Myocyte (in vitro differentiated cells): ENCODE results near the gene NCOA1. TPM values are rescaled to one million over a fixed set of nuclear protein-coding genes. Genes with fewer than 3 reads are reported as not detected.
"Not testable (repeated sequence)": the region's sequence is repeated elsewhere in the genome, so short reads cannot be mapped to it uniquely, and the experiment has no call there.

Source experiments
- DNase-seq: peaks from one replicate; pipeline ENCODE4 v3.0.0-alpha.2; 2012; ENCODE audit warnings: low read depth
- polyA plus RNA-seq: library from polyadenylated mRNA; unstranded; fragments of >200 nt; gene quantifications from one replicate; pipeline ENCODE4 v1.2.1, GENCODE V29; 2012; ENCODE audit warnings: missing spikeins
- total RNA-seq: library from RNA; depleted of rRNA; stranded (reverse); fragments of >200 nt; gene quantifications from 2 replicates; pipeline ENCODE4 v1.2.3, GENCODE V29; 2014

The NCOA1 gene
- 49.2 and 83.3 TPM in 2 replicates for total RNA-seq
- 14.6 TPM for polyA plus RNA-seq

DNA sequence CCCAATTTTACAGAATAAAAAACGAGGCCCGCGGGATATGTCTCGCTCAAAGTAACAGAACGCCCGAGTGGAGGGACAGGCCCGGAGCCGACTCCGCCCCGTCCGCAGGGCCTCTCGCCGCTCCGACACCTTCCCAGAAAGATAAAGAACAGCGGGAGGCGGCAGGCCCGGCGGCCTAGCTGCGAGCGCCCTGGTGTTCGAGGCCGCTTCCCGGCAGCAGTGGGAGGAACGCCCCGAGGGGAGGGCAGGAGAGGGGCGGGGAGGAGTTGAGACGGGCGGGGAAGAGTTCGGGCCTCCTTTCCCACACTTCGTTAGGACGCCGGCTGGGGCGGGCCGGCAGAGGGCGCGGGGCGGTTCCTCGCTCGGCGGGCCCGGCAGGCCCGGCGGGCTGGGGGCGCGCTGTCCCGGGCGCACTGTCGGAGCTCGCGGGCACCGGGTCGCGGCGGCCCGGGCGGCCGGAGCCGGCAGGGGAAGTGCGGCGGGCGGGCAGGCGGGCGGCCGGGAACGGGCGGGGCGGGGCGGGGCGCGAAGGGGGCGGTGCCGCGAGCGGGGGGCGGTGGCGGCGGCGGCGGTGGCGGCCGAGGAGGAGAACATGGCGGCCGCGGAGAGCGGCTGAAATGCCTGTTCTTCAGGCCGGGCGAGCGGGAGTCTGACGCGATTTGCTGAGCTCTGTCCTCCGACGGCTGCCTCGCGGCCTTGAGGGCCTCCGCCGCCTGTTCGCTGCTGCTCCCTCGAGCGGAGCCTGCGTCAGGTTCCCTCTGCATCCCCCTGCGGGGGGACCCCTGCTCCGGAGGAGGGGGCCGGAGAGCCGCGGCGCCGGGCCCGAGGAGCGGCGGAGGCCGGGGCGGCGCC is at the start of gene NCOA1:
TSS of gene NCOA1 (plus strand) at position 565 of the 852 bp plus-strand sequence. CDS start 167,424 bp downstream, outside the sequence.
- peak; percentile 92 for DNase-seq

DNA sequence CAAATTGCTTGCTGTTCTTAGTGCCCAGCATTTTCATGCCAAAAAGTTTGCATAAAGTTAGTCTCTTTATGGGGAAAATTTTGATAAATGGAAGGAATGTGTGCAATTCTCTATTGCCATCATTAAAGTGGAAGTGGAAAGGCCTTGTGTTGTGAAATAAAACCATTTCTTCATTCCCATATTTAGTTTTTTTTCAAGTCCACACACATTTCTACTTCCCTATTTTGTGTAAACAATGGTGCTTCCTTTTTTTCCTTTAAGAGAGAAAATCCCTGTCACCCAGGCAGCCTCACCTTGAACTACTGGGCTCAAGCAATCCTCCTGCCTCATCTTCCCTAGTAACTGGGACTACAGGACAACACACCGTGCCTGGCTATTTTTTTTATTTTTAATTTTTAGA is 42.3 kb upstream of the NCOA1 start:
- DNase-seq: no peak

DNA sequence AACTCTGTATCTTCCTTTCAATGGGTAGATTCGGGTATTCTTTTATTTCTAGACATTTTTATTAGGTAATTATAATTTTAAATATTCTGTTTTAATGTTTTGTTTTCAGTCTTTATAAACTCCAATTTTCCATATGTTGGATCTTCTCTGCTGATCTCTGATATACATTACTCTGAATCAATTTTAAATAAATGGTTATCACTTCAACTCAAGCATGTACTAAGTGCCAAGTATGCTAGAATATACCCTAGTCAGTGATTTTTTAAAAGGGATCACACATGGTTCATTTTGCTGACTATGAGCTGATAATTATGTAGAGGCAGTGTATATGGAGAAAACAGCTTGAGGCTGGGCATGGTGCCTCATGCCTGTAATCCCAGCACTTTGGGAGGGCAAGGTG is 41.7 kb upstream of the NCOA1 start:
- no peak for DNase-seq

DNA sequence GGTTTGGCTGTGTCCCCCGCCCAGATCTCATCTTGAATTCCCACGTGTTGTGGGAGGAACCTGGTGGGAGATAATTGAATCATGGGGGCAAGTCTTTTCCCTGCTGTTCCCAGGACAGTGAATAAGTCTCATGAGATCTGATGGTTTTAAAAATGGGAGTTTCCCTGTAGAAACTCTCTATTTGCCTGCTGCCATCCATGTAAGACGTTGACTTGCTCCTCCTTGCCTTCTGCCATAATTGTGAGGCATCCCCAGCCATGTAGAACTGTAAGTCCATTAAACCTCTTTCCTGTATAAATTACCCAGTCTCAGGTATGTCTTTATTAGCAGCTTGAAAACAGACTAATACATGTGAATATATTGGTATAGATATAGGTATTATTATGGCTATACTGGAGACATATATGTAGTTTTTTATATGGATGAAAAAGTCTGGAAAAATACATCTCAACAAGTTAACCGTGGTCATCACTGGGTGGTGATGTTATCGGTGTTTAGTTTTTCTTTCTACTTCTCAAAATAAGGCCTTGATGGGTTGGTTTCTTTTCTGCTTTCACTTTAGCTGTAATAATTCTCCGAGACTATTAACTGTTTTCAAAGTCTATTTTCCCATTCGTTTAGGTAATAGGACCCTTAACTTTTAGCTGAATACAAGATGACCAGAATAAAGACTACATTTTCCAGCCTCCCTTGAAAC is 39.1 kb upstream of the NCOA1 start:
- DNase-seq: no peak

DNA sequence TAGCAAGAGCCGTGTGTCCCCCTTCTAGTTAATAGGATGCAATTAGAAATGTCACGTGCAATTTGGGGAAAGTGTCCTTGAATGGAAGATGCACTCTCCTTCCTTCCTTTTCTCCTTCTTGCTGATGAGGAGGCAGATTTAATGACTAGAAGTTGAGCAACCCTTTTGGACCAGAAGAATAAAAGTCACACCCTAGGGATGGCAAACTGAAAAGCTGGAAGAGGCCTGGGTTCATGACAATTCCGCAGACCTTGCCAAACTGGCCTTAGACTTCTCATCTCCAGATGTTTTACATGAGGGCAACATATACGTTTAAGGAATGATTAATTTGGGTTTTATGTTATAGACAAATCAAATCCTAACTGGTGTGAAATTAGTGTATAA is 38.6 kb upstream of the NCOA1 start:
- no peak for DNase-seq

DNA sequence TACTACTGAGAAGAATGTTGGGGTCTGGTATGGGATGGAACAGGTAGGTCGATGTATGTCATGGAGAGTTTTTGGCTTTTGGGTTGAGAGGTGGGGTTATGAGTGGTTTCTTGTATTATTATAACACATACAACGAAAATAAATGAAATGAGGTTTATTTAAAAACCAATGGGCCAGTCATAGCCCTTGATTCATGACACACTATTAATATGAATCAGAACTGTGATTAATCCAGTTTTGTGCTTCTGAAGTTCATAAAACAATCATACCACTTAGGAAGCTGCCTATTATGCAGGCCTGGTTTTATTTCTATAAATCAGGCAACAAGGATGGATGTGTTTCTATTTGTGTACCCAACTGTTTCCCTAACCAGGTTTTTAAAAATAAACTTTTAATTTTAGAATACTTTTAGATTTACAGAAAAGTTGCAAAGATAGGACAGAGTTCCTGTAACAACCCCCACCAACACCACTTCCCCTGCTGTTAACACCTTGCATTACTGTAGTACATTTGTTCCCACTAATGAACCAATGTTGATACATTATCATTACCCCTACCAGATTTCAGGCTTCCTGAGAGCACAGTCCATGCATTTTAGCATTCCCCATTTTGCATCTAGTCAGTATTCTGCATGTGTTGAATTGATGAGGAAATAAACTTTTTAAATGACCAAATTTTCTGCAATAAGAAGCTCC is 37.5 kb upstream of the NCOA1 start:
- DNase-seq: no peak

DNA sequence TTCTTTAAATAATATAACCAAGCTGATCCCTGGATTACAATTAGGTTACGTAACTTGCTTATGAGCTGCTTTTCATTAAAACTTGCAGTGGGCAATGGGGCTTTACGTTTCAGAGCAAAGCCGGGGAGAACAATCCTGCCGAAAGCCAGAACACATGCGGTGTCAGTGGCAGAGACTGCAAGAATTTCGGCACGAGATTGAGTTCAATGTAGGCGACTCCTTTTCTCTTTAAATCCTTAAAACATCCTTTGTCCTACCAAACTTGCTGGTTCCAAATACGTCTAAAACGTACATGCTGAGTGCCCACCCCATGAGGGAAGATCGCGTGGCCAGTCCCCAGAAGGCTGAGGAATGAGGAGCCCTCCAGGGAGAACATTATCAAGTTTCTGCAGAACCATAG is 36.8 kb upstream of the NCOA1 start:
- peak; percentile 47 for DNase-seq

DNA sequence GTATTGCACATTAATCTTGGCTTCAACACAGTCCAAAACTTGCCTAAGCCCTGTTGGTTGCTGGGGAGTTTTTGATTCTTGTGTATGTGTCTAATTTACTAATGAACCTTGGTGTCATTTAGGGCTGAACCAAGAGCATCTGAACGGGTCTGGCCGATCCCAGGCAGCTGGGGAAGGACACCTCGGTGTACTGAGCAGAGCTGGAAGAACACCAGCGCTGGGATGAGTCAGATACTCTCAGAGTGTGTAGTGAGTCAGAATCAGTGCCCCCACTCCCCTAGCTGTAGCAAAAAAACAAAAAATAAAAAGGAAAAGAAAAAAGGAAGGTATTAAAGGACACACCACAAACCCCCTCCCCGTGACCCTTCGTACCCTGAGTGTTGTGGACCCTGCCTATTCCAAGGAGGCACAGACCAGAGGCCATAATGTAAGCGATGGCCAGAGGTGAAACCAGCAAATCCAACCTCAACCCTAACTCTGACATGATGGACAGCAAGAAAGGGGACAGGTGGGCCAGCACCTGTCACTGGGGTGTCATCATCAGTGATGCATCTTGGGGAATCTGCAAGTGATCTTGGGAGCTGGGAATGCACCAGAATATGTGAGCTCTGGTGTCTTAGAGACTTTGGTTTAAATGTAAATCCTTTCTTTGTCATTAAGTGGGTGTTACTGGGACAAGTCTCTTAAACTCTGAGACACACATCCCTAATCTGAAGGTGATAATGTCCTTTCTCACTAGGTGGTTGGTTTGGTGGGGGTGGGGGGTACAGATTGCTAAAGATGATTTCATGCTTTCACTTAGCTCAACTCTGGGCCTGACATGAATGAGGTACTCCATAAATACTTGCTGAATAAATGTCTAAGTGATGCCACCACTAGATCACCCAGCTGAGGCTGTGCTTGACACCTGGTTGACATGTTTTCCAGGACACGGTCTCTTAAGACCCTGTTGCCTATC is 34.2 kb upstream of the NCOA1 start:
- peak; percentile 95 for DNase-seq

DNA sequence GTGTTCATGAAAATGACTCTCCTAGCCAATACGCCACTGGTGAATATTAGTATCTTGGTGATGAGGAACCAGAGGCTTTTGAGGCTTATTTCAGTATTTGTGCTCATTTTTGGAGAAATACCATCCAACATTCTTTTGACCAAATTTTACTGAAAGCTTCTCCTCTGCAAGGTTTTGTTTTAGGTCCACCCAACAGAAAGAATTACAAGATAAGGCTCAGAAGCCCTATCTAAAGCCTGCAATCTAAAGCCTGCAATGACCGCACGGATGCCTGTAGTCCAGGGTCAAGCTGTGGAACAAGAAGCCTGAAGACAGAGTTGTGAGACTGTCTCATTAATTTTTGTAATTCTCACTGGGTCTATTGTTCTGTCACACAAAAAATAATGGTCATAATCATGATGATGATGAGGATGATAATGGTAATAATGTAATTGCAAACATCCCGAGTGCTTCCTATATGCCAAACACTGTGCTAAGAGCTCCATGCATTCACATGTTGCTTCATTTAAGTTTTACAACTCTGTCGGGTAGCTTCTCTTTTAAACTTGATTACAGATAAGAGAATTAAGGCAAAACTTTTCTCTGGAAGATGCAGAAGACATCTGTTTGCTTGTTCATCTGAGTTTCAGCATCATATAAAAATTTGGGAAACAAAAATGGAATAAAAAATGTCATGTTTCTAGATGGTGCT is 33.2 kb upstream of the NCOA1 start:
- no peak for DNase-seq

DNA sequence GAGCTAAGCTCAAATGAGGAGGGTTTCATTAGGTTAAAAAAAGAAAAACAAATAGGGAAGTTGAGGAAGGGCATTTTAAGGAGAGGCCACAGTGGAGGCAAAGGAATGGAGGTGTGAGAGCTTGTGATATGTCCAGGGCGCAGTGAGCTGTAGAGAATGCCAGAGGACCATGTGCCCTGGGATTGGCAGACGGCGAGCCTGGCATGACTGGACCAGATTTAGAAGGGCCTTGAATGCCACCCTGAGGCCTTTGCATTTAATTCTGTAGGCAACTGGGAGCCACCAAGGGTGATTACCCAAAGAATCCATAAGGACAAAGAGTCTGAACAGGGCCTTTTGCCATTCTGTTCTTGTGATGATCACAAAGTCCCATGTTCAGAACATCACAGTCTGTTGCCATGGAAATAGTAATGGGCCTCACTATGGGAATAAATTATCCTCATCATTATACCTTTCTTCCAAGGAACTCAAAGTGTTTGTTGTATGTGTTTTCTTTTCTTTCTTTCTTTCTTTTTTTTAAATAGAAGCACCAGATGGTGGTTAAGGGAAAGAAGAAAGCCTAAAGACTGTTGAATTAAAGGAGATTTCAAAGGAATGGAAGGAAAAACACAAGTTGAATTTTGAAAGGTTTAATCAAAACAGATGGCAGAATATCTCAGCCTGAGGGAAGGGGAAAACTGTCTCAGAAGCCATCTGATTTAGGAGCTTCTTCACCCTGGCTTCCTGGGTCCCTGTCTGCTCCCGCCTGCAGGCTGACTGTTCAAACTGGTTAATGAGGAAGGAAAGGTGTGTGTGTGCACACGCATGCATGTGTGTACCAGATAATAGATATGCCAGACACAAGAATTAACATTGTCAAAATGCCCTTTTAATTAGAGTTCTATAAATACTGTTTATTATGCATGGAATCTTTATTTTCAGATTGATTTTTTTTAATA is 31.6 kb upstream of the NCOA1 start:
- no peak for DNase-seq

DNA sequence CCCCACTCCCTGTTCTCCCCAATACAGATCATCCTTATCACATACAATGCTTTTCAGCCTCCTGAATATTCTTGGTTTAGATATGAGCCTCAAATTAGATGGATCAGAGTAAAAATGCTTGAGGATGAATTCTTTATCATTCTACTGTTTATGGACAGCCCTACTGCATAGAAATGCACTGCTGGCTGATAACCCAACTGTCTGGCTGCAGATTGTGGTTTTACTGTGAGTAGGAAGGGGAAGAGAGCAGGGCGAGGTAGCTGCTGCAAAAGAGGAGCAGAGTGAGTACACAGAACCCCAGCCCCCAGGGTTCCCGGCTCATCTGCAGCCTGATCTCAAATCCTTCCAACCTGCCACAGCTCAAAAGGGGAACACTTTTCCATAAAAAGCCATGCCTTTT is 29.4 kb upstream of the NCOA1 start:
- DNase-seq: peak; percentile 37

DNA sequence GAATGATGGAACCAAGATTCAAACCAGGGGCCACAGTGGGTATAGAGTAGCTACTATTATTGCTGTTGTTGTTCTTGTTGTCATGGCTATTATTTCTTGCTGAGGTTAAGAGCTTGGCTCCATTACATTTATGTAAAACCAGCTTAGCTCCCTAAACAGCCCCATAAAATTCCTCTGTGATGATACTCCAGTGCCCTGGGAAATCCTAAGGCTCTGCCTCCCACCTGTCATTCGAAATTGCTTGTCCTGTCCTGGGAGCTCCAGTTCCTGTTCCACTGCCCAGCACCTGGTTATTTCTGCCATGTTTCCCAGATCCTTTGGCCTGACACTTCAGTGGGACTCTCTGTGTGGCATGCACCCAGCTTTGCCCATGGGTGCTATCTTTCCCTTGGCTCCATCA is 27.8 kb upstream of the NCOA1 start:
- DNase-seq: peak; percentile 57

DNA sequence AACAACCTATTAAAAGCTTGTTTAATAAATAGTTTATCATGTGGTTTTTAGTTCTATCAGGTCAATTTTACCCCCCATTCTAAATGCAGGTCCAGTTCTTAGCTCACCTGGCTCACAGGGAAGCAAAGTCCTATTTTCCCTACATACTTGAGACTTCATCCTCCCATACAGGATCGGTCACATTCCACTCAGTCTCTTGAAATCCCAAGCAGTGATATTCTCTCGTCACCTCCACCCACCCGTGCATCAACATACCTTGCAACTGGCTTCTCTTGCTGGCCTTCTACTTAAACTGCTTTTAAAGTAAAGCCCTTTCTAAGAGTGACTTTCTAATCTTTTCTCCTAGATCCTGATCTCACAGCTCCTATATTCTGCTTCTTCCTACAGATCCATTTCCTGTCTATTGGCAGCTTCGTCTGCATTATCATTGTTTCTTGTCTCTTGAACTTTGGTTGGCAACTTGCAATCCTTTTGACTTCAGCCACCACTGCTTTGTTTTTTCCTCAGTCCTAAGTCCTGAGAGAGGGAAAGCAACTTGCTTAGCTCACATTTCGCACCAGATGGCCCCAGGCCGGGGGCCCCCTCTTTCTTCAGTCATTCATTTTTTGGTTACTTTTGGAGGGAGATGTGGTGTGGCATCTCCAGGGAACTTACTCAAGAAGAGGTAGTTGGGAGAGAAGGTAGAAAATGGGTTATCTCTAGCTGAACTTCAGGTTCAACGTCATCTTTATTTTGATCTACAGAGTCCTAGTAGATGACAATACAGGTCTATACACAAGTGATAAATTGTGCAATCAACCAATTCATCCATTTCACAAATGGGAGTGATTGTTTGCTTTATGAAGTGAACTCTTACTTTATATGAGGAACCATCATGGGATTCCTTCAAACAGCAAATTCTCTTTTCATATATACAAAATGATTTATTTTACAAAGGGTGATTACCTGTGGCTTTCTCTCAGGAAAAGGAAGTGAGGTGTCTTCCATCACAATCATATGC is 23.9 kb upstream of the NCOA1 start:
- DNase-seq: no peak

DNA sequence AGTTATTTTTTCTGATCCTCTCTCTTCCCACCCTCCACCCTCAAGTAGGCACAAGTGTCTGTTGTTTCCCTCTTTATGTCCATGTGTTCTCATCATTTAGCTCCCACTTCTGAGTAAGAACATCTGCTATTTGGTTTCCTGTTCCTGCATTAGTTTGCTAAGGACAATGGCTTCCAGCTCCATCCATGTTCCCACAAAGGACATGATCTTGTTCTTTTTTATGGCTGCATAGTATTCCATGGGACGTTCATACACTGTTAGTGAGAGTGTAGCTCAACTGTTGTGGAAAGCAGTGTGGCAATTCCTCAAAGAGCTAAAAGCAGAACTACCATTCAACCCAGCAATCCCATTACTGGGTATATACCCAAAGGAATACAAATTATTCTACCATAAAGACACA is 22.6 kb upstream of the NCOA1 start:
- not testable (repeated sequence) for DNase-seq

DNA sequence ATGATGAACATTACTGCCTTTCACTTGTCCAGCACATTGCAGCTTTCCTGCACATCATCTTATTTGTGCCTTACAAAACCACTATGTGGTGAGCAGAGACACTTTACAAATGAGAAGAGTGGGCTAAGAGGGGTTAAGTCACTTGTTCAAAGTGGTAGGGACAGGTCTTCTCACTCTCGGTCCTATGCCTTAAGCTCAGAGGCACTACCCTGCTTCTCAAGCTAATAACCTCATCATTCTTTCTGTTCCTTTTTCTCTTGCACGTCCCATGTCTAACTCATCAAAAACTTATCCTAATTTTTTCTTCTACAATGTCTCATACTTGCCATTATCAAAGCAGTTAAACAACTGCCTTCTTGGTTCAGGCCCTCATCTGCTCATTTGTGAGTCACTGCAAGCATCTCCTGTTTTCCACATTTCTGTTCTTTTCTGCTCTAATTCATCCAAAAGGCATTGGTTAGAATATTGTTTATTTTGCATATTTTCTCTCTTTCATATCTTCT is 21.9 kb upstream of the NCOA1 start:
- DNase-seq: no peak

DNA sequence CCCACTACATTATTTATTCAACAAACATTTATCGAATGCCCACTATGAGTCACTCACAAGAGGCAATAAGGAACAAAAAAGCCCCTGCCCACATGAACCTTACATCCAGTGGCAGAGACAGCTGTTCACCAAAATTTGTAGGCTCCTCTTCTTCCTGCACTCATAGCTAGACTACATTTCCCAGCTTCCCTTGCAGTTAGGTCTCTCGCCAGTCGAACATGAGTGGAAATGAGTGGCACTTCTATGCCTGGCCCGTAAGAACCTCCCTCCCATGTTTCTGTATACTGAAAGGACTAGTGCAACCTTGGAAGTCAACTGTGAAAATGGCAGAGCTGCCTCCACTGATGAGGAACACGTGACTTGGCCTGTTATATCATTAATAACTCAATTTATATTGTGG is 19.4 kb upstream of the NCOA1 start:
- DNase-seq: no peak

DNA sequence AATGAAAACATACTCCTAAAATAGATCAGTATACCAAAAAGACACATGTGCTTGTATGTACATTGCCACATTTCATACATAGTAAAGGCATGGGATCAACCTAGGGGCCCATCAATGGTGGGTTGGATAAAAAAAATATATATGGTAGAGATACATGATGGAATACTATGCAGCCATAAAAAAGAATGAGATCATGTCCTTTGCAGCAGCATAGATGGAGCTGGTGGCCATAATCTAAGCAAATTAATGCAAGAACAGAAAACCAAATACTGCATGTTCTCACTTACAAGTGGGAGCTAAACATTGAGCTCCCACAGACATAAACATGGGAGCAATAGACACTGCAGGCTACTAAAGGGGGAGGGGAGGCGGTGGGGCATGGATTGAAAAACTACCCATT is 18.6 kb upstream of the NCOA1 start:
- no peak for DNase-seq

DNA sequence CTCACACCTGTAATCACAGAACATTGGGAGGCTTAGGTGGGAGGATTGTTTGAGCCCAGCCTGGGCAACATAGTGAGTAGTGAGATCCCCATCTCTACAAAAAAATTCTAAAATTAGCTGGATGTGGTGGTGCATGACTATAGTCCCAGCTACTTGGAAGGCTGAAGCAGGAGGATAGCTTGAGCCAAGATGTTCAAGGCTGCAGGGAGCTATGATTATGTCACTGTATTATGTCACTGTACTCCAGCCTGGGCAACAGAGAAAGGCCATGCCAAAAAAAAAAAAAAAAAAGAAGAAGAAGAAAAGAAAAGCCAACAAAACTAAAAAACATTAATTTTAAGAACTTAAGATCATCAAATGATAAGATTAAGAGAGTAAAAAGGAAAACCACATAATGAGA is 17.4 kb upstream of the NCOA1 start:
- DNase-seq: no peak
